GM08714 (cell line): Measurements from ENCODE around the gene UBE2E2.

Source experiments
- H3K4me3 ChIP-seq: fragments of 200-500 bp; sonication (Bioruptor generic); 2 replicates; pipeline ENCODE4 v1.5.1; 2014; ENCODE audit warnings: mild to moderate bottlenecking, low read length, inconsistent platforms
- ZNF274 ChIP-seq: IDR thresholded peaks from 2 replicates; pipeline ENCODE4 v1.6.1; 2012; ENCODE audit warnings: mild to moderate bottlenecking, low read depth, low read length

Gene UBE2E2

DNA sequence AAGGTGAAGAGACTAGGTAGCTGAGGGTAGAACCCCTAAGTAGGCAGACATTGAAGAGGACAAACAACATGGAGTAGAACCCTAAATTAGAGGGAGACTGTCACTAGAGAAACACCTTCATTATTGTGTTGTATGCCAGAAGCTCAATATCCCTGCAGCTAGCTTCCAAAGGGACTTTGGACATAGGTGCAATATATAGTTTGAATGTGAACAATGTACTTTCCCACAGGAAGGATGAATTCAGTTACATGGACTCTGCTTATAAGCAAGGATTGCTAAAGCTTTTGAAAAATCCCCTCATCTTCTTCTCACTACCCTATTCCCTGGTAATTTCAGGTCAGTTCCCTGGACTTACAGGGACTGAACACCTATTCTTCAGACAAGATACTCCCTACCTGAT is 288.9 kb downstream of the UBE2E2 start:
- no peak for TF ChIP-seq ZNF274
- no peak overlapping the region for H3K4me3 ChIP-seq

DNA sequence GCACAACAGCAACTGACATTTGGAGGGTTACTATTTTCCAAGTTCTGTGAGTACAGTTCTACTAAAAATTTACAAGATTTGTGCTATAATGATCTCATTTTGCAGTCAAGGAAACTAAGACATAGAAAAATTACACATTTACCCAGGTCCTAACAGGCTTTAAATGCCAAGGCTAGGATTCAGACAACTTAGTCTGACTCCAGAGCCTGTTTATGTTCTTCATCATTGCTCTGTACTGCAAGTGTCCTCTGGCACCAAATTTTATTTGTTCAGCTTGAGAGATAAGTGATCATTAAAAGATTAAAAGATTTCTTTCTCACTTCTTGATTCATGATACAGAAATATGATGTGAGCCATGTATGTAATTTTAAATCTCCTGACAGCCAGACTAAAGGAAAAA is 290.8 kb downstream of the UBE2E2 start:
- TF ChIP-seq ZNF274 = no peak
- H3K4me3 ChIP-seq = no peak overlapping the region

- no peak for TF ChIP-seq ZNF274
- no peak overlapping the region for H3K4me3 ChIP-seq
These were observed 291.8 kb downstream of the UBE2E2 start for GRCh38 chr3:23494967-23495366.

DNA sequence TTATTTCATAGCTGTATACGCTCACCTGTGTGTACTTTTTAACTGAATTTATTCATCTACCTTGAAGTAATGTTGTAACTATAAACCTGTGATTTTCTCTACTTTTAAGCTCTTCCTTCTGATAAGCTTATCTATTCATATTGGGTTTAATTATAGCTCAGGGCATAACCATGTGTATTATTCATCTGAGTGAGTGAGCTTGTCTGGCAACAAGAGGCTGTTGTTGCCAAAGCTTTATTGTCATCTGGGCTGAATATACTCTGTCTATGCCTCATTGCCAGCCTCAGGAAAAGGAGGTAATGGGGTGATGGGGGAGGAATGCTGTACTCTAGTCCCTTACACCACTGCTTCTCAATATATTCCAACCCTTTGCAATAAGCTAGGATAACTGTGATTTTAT is 292.4 kb downstream of the UBE2E2 start:
- no peak for TF ChIP-seq ZNF274

GRCh38 chr3:23496165-23496564 is 293.0 kb downstream of the UBE2E2 start:
- TF ChIP-seq ZNF274 = no peak
- no peak overlapping the region for H3K4me3 ChIP-seq

More for the DNA sequence above, 292.4 kb downstream of the UBE2E2 start:
- no peak overlapping the region for H3K4me3 ChIP-seq

DNA sequence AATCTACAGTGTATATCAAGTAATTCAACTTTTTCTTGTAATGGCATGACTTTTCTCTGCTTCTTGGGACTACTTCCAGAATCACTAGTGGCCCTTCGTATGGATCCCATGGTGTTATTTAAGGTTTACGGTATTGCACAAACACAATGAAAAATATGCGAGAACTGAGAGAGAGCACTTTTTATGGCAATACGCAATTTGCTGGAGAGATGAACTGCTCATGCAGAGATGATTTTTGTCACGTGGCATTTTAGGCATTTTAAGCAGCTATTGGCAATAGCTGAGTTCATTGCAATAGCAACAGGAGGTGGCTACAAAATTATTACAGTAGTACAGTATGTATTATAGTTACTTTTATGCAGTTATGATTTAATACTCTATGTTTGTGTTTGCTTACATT is 294.0 kb downstream of the UBE2E2 start:
- H3K4me3 ChIP-seq = no peak overlapping the region
- TF ChIP-seq ZNF274 = no peak

DNA sequence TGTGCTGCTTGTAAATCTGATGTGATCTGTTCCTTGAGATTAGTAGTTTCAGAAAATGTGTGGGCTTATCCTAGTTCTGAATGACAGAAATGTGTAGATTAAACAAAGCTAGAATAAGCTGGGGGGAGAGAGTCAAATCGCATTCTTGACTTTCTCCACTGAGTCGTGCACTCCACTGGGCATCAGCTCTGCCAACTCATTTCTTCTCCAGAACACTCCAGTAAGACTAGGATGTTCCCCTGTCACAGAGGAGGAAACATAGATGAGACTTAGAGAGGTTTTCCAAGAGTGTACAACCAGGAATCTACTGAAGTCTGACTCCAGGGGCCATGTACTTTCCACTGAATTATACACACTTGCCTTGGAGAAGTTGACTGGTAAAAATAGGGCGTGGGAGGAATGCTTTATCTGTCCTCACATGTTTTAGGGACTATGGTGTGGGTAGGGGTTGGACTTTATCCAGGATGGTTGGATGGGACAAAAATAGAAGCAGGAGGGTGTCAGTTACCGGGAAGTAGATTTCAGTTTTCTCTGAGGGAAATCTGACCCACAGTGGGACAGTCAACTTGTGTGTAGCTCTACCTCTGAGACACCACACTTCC is 298.2 kb downstream of the UBE2E2 start:
- H3K4me3 ChIP-seq = no peak overlapping the region
- TF ChIP-seq ZNF274 = no peak

DNA sequence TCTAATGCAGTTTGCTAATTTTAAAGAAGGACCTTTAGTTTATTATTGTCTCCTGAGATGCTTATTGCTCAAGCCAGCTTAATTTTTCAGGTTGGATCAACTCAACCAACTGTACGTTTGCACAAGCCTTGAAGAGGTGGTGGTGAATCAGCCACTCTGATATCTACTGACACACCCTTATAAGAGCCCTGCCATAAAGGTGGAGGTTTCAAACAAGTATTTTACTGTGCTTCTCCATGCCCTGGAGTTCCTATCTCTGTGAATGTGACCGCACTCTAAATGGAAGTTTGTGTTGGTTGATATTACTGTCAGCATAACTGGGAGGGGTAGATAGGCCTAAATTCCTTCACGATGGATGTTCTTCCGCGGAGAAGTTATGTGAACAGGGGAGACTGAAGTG is 305.3 kb downstream of the UBE2E2 start:
- no peak for TF ChIP-seq ZNF274
- no peak overlapping the region for H3K4me3 ChIP-seq

DNA sequence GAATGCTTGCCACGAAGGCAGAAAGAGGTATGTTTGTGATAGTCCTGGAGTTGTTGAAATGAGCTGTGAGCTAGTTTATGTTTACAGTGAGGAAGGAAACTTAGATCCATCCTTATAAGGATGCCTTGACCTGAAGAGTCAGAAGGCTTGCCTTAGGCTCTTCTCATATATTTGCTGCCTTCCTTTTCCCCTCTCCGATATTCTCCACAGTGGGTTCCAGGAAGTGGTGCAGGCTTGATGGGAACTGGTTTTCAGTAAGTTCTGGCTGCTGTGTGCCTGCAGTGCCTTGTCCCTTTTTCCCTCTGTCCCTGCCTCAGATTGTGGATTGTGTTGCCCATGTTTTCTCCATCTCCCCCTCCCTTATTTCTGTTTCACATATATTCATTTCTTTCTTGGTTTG is 315.3 kb downstream of the UBE2E2 start:
- no peak for TF ChIP-seq ZNF274
- no peak overlapping the region for H3K4me3 ChIP-seq

GRCh38 chr3:23519314-23520208 is 316.4 kb downstream of the UBE2E2 start:
- H3K4me3 ChIP-seq = no peak overlapping the region
- TF ChIP-seq ZNF274 = no peak

DNA sequence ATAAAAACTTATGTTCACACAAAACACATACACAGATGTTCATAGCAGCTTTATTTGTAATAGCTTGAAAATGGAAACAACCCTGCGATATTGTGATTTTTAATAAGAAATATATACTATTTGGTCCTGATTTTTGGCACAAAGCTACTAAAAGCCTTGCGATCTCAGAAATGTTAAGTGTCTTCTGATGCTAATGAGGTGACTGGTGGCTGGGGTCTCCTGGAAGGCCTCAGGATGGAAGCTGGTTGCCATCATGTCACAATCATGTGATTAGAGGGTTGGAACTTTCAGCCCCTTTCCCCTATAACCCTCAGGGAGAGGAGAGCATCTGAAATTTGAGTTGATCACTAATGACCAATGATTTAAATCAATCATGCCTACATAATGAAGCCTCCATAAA is 324.2 kb downstream of the UBE2E2 start:
- no peak for TF ChIP-seq ZNF274
- no peak overlapping the region for H3K4me3 ChIP-seq

DNA sequence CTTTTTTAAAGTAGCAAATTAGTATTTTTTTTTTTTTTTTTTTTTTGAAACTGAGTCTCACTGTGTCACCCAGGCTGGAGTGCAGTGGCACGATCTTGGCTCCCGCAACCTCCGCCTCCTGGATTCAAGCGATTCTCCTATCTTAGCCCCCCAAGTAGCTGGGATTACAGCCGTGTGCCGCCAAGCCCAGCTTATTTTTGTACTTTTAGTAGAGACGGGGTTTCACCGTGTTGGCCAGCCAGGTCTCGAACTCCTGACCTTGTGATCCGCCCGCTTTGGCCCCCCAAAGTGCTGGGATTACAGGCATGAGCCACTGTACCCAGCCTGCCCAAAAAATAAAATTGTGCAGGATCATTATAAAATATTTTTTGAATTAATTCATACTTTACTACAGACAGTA is 330.5 kb downstream of the UBE2E2 start:
- TF ChIP-seq ZNF274 = no peak
- no peak overlapping the region for H3K4me3 ChIP-seq

GRCh38 chr3:23533996-23534395 is 330.9 kb downstream of the UBE2E2 start:
- no peak for TF ChIP-seq ZNF274
- H3K4me3 ChIP-seq = no peak overlapping the region

DNA sequence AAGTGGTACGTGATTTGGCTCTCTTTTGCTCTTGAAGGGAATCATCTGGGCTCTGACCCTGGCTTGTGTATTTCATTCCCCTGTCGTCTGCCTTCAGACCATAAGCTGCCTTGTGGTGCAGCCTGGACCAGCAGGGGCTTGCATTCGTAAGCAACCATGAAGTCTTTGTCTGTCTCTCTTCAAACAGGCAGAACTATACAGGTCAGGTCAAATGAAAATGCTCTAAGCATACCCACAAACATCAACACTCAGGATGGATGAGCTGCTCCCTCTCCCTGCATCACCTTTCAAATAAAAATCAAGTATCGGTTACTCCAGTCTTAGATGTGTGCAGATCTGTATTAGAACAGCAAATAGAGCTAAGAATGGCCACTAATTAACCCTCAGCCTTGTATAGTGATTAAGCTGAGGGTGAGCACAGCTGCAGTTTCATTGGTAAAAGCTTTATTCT is 334.0 kb downstream of the UBE2E2 start:
- no peak overlapping the region for H3K4me3 ChIP-seq
- no peak for TF ChIP-seq ZNF274

DNA sequence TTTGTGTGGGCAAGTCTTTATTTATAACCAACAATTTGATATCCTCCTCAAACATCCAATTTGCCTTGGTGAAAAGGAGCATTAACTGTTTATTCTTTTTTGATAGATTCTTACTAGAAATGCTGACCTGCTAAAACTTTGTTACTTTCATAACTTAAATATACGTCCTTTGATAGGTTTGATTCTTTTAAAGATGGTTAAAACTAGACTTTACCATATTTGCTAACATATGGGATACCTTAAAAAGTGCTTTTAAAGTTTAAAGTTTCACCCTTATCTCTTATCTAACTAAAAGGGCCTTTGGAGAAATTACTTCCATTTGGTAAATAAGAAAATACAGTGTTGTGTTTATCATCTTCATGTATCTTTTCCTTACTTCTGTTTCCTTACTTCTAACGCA is 336.1 kb downstream of the UBE2E2 start:
- TF ChIP-seq ZNF274 = no peak
- no peak overlapping the region for H3K4me3 ChIP-seq
